Stomach smooth muscle (tissue), 2 donors: ENCODE measurements around the gene HSF2BP.
"Not testable (repeated sequence)": the region's sequence is repeated elsewhere in the genome, so short reads cannot be mapped to it uniquely, and the experiment has no call there.

Experiments used
- H3K27ac ChIP-seq: one replicate; pipeline ENCODE4 v1.7.0; 2013; ENCODE audit warnings: mild to moderate bottlenecking, low read length, inconsistent platforms
- H3K27me3 ChIP-seq, 2 donors: one replicate each; pipeline ENCODE4 v1.7.0; 2013; ENCODE audit warnings: low read length in 2 of 2; ENCODE audit not compliant: insufficient read depth in 2 of 2, control insufficient read depth in 1 of 2
- H3K36me3 ChIP-seq, 2 donors: one replicate each; pipeline ENCODE4 v1.7.0; 2013; ENCODE audit warnings: low read length in 2 of 2; ENCODE audit not compliant: control insufficient read depth in 2 of 2, insufficient read depth in 2 of 2
- H3K4me1 ChIP-seq: one replicate; pipeline ENCODE4 v1.7.0; 2013; ENCODE audit warnings: low read length; ENCODE audit not compliant: control insufficient read depth, insufficient read depth
- H3K4me3 ChIP-seq, 2 donors: one replicate each; pipeline ENCODE4 v1.7.0; 2013; ENCODE audit warnings: low read length in 2 of 2
- H3K9ac ChIP-seq, 2 donors: one replicate each; pipeline ENCODE4 v1.7.0; 2013; ENCODE audit warnings: low read length in 2 of 2, mild to moderate bottlenecking in 1 of 2
- H3K9me3 ChIP-seq, 2 donors: one replicate each; pipeline ENCODE4 v1.7.0; 2013; ENCODE audit warnings: low read length in 2 of 2; ENCODE audit not compliant: control insufficient read depth in 2 of 2
- donor health status: healthy.
- donor health status: Pancreatic carcinoma.

The HSF2BP gene

DNA sequence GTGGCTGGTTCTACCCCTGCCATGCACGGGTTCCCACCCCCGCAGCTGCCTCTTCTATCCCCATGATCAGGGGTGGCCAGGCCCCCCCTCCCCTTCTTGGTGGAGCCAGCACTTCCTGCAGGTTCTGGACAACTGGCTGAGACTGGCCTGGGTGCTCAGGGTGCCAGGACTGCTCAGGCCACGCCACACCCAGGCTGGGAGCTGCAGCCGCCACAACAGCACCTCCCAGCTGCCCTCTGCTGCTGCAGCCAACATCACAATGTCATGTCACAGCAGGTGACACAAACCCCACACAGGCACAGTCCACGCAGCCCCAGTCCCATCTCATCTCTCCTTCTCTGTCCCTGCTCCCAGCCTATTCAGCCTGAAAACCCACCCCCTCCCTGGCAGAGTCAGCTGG, 173.2 kb downstream of the HSF2BP start:
- H3K36me3 ChIP-seq, H3K27ac ChIP-seq, H3K9me3 ChIP-seq, H3K4me1 ChIP-seq, H3K9ac ChIP-seq, H3K4me3 ChIP-seq, H3K27me3 ChIP-seq: not testable (repeated sequence)

DNA sequence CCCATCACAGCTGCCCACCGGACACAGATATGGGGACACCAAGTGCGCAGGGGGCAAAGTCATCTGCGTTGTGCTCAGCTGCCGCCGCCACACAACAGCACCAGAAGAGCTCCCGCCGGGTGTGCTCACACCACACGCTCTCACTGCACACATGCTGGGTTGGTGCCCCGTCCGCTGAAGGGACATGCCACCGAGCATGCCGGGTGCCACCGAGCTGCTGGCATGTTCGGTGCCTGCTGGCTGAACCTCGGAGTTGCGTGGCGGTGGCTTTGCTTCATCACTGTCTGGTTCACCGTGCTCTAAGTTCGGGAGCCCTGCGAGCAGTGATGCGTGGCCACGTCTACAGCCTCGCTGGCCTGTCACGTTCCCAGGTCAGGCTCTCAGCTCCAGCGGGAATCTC, 174.3 kb downstream of the HSF2BP start:
- not testable (repeated sequence) for H3K9ac ChIP-seq, H3K9me3 ChIP-seq, H3K27me3 ChIP-seq, H3K4me1 ChIP-seq, H3K4me3 ChIP-seq, H3K27ac ChIP-seq, H3K36me3 ChIP-seq

DNA sequence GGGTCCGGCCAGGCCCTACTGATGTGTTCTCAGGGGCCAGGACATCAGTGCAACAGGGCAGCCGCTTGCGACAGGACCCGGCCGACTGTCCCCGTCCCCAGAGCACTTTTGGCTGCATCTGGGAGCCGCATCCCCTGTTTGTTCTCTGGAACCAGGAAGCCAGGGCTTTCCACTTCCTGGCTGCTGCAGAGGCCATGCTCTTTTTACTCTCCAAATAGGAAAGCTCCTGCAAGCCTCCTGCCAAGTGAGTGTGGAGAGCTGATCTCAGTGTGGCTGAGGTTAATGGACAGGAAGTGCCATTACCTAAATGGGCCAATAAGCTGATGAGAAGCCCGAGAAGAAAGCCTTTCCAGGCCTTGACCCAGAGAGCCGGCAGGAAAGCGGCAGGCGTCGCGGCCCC, 180.1 kb downstream of the HSF2BP start:
- H3K4me1 ChIP-seq, H3K9ac ChIP-seq, H3K4me3 ChIP-seq, H3K9me3 ChIP-seq, H3K27me3 ChIP-seq, H3K27ac ChIP-seq, H3K36me3 ChIP-seq: not testable (repeated sequence)
